ENCODE measurements around the gene MAP2K2. TPM values are rescaled to one million over a fixed set of nuclear protein-coding genes. Genes with fewer than 3 reads are reported as not detected.
"Not testable (repeated sequence)": the region's sequence is repeated elsewhere in the genome, so short reads cannot be mapped to it uniquely, and the experiment has no call there.

Gene MAP2K2
- total and polyA plus RNA-seq, 2 donors (not counting 1 experiment from before 2014, with no cell fraction given), result 138 to 181 TPM

GRCh38 chr19:4149518-4150288, 25.8 kb upstream of the MAP2K2 start:
- Histone ChIP-seq H2AFZ (ENCODE audit: insufficient read depth, low read depth, low read length, poor library complexity, severe bottlenecking) (no peak overlapping the region), H4K20me1 (ENCODE audit: control insufficient read depth, insufficient read depth, low read length, poor library complexity, severe bottlenecking) (no peaks in the 10 kb centered on the region), H3K9ac (ENCODE audit: low read length) (no peak overlapping the region), H3K79me2 (ENCODE audit: control insufficient read depth, insufficient read depth, low read length) (no peaks in the 10 kb centered on the region), H3K9me3 (ENCODE audit: control extremely low read depth in 1 of 3, control insufficient read depth in 2 of 3, insufficient read depth in 1 of 3, low read length in 2 of 3) (no peaks in the 10 kb centered on the region), H3K36me3 (replicated peaks in 1 of 2; ENCODE audit: control extremely low read depth in 1 of 2, control insufficient read depth in 1 of 2, extremely low read depth in 1 of 2, insufficient read depth in 2 of 2, low read length in 1 of 2) (no peaks in the 10 kb centered on the region), H3K4me3 (ENCODE audit: control extremely low read depth in 1 of 5, extremely low read depth in 1 of 5, insufficient read depth in 1 of 5, low read depth in 2 of 5, low read length in 4 of 5) (no peak overlapping the region), H3K4me2 (replicated peaks; ENCODE audit: low read depth, low read length, poor library complexity, severe bottlenecking) (no peak overlapping the region), H3K27ac (ENCODE audit: low read length in 2 of 2) (no peak overlapping the region), H3K27me3 (replicated peaks in 1 of 4; ENCODE audit: control extremely low read depth in 1 of 4, control insufficient read depth in 3 of 4, insufficient read depth in 4 of 4, low read length in 3 of 4) (peaks cover 0 to 21% (median 5%) of the 10 kb centered on the region in 4 experiments), H3K4me1 (ENCODE audit: control insufficient read depth in 2 of 2, insufficient read depth in 2 of 2, low read length in 2 of 2) (no peaks in the 10 kb centered on the region)
- Mint-ChIP-seq H3K4me1 (no peaks in the 10 kb centered on the region), H3K4me3 (no peak overlapping the region), H3K27ac (no peak overlapping the region), H3K9me3 (ENCODE audit: insufficient read depth) (no peaks in the 10 kb centered on the region), H3K27me3 (peaks cover 22% of the 10 kb centered on the region)
- DNase-seq (no peak), ATAC-seq (ENCODE audit: low read depth) (no peak)
- CTCF ChIA-PET, result no interaction called here
- POLR2A ChIA-PET, result no interaction called here
- 74% methylated on average over 9 of the region's 17 CpGs for whole genome bisulfite sequencing (ENCODE audit: insufficient coverage)
- intact Hi-C loops (cut with micrococcal nuclease), result no loop called here
- TF ChIP-seq CTCF (IDR thresholded peaks at IDR 0.05) (no peak), EZH2 (IDR thresholded peaks at IDR 0.05; ENCODE audit: borderline replicate concordance, insufficient read depth, low read depth, low read length, poor library complexity, severe bottlenecking) (no peak)

GRCh38 chr19:4144666-4145249, 20.8 kb upstream of the MAP2K2 start:
- Histone ChIP-seq H3K4me2 (replicated peaks; ENCODE audit: low read depth, low read length, poor library complexity, severe bottlenecking) (no peak overlapping the region), H3K9me3 (ENCODE audit: control extremely low read depth in 1 of 3, control insufficient read depth in 2 of 3, insufficient read depth in 1 of 3, low read length in 2 of 3) (no peaks in the 10 kb centered on the region), H3K36me3 (replicated peaks in 1 of 2; ENCODE audit: control extremely low read depth in 1 of 2, control insufficient read depth in 1 of 2, extremely low read depth in 1 of 2, insufficient read depth in 2 of 2, low read length in 1 of 2) (no peaks in the 10 kb centered on the region), H2AFZ (ENCODE audit: insufficient read depth, low read depth, low read length, poor library complexity, severe bottlenecking) (no peak overlapping the region), H3K4me1 (ENCODE audit: control insufficient read depth in 2 of 2, insufficient read depth in 2 of 2, low read length in 2 of 2) (peaks cover 4 to 8% of the 10 kb centered on the region in 2 donors), H3K79me2 (ENCODE audit: control insufficient read depth, insufficient read depth, low read length) (peaks cover 8% of the 10 kb centered on the region), H3K4me3 (ENCODE audit: control extremely low read depth in 1 of 5, extremely low read depth in 1 of 5, insufficient read depth in 1 of 5, low read depth in 2 of 5, low read length in 4 of 5) (no peak overlapping the region), H4K20me1 (ENCODE audit: control insufficient read depth, insufficient read depth, low read length, poor library complexity, severe bottlenecking) (no peaks in the 10 kb centered on the region), H3K9ac (ENCODE audit: low read length) (no peak overlapping the region), H3K27me3 (replicated peaks in 1 of 4; ENCODE audit: control extremely low read depth in 1 of 4, control insufficient read depth in 3 of 4, insufficient read depth in 4 of 4, low read length in 3 of 4) (peaks cover 0 to 14% (median 4%) of the 10 kb centered on the region in 4 experiments), H3K27ac (ENCODE audit: low read length in 2 of 2) (no peak overlapping the region)
- Mint-ChIP-seq H3K27ac (no peak overlapping the region), H3K27me3 (peaks cover 16% of the 10 kb centered on the region), H3K4me3 (no peak overlapping the region), H3K9me3 (ENCODE audit: insufficient read depth) (no peaks in the 10 kb centered on the region), H3K4me1 (peaks cover 5% of the 10 kb centered on the region)
- ATAC-seq (ENCODE audit: low read depth) (no peak), DNase-seq (no peak)
- intact Hi-C loops (cut with micrococcal nuclease), result no loop called here
- ChIA-PET CTCF (no interaction called here), POLR2A (no interaction called here)
- 0% methylated on average over 1 of the region's 7 CpGs for WGBS (ENCODE audit: insufficient coverage)
- TF ChIP-seq CTCF (IDR thresholded peaks at IDR 0.05) (no peak), EZH2 (IDR thresholded peaks at IDR 0.05; ENCODE audit: borderline replicate concordance, insufficient read depth, low read depth, low read length, poor library complexity, severe bottlenecking) (no peak)

GRCh38 chr19:4142916-4143315, 19.0 kb upstream of the MAP2K2 start:
- H3K4me2 ChIP-seq (replicated peaks; ENCODE audit: low read depth, low read length, poor library complexity, severe bottlenecking); H3K27ac ChIP-seq (ENCODE audit: low read length in 2 of 2); H4K20me1 ChIP-seq (ENCODE audit: control insufficient read depth, insufficient read depth, low read length, poor library complexity, severe bottlenecking); DNase-seq; H3K4me1 Mint-ChIP-seq; H3K27me3 Mint-ChIP-seq; H3K27ac Mint-ChIP-seq; H3K36me3 ChIP-seq (replicated peaks in 1 of 2; ENCODE audit: control extremely low read depth in 1 of 2, control insufficient read depth in 1 of 2, extremely low read depth in 1 of 2, insufficient read depth in 2 of 2, low read length in 1 of 2); H3K9ac ChIP-seq (ENCODE audit: low read length); H3K9me3 Mint-ChIP-seq (ENCODE audit: insufficient read depth); ATAC-seq (ENCODE audit: low read depth); H2AFZ ChIP-seq (ENCODE audit: insufficient read depth, low read depth, low read length, poor library complexity, severe bottlenecking); H3K4me1 ChIP-seq (ENCODE audit: control insufficient read depth in 2 of 2, insufficient read depth in 2 of 2, low read length in 2 of 2); H3K9me3 ChIP-seq (ENCODE audit: control extremely low read depth in 1 of 3, control insufficient read depth in 2 of 3, insufficient read depth in 1 of 3, low read length in 2 of 3); H3K4me3 ChIP-seq (ENCODE audit: control extremely low read depth in 1 of 5, extremely low read depth in 1 of 5, insufficient read depth in 1 of 5, low read depth in 2 of 5, low read length in 4 of 5); H3K4me3 Mint-ChIP-seq; intact Hi-C loops (cut with micrococcal nuclease): not testable (repeated sequence)
- WGBS (ENCODE audit: insufficient coverage), result 100% methylated on average over 1 of the region's 1 CpG
- ChIA-PET POLR2A (interaction anchor here (0.6 kb wide), 1 partner anchor 131 kb away, joined by 3 read pairs; no protein-coding TSS in a partner anchor), CTCF (interaction anchor here (0.9 kb wide), 2 partner anchors 158 to 159 kb away, joined by 3 read pairs; partner anchors contain the start of gene EEF2)
- peaks cover 0 to 11% (median 4%) of the 10 kb centered on the region in 4 experiments for H3K27me3 ChIP-seq (replicated peaks in 1 of 4; ENCODE audit: control extremely low read depth in 1 of 4, control insufficient read depth in 3 of 4, insufficient read depth in 4 of 4, low read length in 3 of 4)
- peaks cover 12% of the 10 kb centered on the region for H3K79me2 ChIP-seq (ENCODE audit: control insufficient read depth, insufficient read depth, low read length)

Data from B cell (primary cell).